Measurements from ENCODE around the gene SPATS2L.
A peak's percentile ranks its signal among the peaks of the same experiment; 100 is the strongest.

Gene SPATS2L

DNA sequence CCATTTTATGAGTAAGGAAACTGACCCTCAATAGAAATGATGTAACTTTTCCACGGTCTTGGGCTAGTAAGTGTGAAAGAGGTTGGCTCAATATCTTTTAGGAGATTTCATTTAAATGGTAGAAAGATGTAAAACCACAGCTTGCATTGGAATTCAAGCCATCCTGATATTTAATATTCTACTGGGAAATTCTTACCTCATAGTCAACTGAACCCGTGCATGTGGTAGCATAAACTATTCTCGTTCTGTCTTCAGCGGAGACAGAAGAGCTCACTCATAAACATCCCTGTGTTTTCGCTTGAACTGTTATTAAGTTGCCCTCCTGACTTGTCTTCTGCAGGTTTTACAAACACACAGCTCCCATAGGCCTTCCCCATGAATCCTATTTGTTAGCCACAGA is 8.5 kb upstream of the SPATS2L start:
- DNase-seq = no peak

DNA sequence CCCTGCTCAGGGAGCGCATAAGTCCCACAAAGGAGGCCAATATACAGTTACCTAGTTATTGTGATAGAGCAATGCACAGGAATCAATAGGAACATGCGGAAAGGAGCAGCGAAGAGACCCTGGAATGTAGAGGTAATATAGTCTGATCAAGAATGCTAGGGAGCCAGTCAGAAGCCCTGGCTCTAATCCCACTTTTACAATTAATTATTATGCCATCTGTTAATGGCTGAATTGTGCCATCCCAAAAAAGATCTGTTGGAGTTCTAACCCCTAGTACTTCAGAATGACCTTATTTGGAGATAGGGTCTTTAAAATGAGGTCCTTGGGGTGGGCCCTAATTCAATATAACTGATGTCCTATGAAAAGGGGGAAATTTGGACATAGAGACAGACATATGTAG is 7.7 kb upstream of the SPATS2L start:
- DNase-seq = no peak

DNA sequence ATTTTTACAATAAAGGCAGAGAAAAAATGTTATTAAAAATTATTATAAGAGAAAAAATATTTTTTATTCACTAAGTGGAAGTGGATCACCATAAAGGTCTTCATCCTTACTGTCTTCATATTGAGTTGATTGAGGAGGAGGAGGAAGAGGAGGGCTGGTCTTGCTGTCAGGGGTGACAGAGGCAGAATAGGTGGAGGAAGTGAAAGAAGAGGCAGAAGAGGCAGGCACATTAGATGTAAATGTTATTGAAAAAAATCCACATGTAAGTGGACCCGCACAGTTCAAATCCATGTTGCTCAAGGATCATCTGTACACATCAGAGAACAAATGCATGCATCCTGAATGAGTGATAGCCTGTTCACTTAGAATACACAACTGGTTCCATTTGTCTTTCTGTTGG is 6.4 kb upstream of the SPATS2L start:
- no peak for DNase-seq

DNA sequence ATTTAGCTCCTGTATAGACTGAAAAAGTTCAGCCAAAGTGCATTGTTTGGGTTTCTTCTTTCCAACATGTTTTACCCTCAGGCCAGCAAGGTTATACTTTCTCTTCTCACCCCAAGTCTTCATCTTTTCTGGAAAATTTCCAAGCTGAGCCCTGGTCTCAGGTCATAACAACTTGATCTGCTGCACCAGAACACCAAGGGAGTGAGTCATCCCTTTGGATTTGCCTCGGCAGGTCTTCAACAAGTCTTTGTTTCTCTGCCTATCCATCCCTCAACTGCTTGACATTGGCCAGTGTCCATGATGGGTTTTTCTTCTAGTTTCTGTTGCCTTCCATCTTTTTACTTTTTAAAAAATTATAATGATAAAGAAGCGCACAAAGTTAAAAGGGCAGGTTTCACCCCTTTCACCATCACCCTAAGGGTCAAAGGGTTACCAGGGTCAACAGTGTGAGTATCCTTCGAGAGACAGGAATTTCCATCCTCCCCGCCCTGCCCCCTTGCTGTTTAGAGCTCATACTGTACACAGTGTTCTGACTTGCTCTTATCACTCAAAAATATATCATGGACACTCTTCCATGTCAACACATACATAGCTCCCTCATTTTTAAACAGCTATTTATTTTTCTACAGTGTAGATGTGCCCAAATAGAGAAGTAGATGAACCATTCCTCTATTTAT is 5.7 kb upstream of the SPATS2L start:
- no peak for DNase-seq

- no peak for DNase-seq
Observed at GRCh38 chr2:200301953-200302858, 4.3 kb upstream of the SPATS2L start.

DNA sequence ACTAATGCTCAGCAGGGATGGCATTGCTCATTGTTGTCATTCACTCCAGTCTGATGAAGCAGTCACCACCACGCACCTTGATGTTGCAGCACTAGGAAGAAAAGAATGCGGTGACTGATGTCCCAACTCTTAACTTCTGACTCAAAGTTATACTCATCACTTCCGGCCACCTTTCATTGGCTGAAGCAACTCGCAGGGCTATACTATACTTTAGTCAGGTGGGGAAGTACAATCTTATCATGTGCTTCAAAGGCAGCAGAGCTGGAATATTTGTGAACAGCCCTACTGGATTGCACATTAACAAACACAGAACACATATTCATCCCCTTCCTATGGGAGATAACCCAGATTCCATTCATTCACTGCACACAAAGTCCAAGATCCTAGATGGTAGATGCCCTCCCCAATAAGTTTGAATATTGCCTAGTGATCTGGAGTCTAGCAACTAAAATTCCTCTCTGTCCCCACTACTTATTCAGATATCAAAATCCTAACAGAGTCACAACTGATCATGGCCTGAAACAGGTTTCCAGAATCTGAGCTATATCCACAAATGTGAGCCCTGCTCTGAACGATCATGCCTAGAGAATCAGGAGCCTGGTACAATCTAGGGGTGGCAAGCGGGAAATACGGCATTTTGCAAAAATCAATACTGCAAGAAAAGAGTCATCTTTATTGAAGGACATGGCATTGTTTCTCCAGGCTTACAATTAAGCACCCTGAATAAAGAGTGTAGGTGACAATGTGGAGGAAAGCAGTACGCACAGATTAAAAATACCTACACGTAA is 3.4 kb upstream of the SPATS2L start:
- no peak for DNase-seq

- no peak for DNase-seq
Observed at GRCh38 chr2:200305797-200306195, 697 bp upstream of the SPATS2L start.

DNA sequence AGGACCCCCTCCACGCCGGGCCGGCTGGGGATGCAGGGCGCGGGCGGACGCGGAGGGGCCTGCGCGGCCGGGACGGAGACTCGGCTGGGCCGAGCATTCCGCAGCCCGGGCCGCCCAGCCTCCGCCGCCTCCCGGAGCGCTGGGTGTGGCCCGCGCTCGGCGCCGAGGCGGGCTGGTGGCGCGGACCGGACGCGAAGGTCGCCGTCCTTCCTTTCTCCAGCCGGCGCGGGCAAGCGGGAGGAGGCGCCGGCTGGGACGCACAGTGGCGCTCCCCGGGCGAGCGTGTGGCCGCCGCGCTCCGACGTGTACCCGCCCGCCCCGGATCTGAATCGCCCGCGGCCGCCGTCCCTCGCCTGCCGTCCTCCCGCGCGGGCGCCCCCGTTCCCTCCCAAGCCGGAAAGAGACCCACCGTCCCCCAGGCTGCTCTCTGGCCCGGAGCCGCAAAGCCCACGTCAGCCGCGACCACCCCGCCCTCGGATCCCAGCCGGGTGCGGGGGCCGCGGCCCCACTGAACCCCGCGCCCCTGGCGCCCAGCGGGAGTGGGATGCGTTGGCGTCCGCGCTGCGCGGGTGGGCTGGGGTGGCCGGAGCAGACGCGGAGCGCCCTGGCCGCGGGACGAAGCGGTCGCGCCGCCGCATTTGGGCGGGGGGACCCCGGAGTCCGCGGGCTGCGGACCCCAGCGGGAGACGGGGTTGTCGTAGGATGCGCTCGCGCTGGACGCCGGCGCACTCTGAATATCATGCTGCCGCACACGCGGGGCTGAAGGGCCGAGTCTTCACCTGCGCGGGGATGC is 634 bp downstream of the SPATS2L start:
- DNase-seq = peak; percentile 11 to 18

GRCh38 chr2:200307724-200308545 is 1.4 kb downstream of the SPATS2L start:
- no peak for DNase-seq

DNA sequence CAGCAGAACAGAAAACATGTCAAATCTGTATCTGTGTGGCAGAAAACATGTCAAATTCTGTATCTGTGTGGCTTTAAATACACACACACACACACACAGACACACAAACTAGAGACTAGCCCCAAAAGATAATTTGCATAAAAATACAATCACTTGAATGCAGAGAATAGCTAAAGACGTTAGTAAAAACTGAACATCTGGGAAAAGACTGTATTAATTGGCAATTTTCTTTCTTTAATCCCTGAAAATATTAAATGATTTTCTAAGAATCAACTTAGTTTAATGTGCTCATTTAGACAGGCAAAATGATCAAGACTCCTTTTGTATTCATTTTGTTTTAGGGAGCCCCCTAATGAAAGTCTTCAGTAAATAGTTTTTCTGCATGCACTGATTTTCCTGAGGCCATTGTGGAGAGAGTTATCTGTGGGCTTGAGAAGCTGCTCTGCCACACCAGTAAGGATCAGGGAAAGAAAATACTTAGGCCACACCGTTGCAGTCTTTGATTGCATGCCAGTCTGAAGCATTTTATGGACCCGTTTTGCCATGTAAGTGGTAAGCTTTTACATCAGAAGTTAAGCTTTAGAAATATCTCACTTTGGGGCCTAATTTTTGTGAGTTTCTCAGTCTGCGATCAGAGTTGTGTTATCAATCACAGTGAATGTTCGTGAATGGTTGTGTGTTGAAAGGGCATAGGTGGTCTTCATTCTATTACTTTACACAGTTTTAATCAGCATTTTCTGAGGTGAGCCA is 2.2 kb downstream of the SPATS2L start:
- DNase-seq = no peak

- no peak for DNase-seq
Observed at GRCh38 chr2:200309296-200310049, 3.0 kb downstream of the SPATS2L start.

DNA sequence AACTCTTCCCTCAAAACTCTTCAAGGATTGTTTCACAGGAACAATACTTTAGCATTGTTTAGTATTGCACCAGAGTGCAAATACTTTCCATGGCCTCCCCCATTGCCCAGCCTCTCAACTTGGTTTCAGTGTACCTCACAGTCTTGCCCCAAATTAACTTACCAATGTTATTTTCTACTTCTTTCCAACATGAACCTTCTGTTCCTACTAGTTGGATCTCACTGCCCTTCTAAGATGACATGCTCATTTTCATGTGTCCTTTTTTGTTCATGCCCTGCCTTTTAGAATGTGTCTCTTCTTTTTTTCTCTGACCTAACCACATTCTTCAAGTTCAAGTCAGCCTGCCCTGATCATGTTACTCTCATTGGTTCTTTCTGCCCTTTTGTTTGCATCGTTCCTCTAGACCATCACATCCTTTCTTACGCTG is 4.1 kb downstream of the SPATS2L start:
- DNase-seq = no peak

DNA sequence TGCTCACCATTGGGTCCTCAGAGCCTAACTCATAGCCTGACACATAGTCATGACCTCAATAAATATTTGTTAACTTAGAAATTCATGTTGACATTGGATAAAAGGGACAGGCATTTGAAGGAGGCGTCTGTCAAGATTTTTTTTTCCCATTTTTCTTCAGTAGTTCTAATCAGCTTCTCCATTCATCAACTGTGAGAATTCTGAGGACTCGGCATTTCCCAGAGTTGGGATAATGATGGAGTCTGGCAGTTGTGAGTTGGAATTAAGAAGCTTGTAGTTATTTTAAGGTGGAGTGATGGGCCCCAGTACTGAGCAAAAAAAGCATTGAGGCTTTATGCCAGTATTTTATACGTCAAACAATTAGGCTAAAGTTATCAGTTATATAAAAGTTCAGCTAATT is 4.6 kb downstream of the SPATS2L start:
- DNase-seq = no peak

DNA sequence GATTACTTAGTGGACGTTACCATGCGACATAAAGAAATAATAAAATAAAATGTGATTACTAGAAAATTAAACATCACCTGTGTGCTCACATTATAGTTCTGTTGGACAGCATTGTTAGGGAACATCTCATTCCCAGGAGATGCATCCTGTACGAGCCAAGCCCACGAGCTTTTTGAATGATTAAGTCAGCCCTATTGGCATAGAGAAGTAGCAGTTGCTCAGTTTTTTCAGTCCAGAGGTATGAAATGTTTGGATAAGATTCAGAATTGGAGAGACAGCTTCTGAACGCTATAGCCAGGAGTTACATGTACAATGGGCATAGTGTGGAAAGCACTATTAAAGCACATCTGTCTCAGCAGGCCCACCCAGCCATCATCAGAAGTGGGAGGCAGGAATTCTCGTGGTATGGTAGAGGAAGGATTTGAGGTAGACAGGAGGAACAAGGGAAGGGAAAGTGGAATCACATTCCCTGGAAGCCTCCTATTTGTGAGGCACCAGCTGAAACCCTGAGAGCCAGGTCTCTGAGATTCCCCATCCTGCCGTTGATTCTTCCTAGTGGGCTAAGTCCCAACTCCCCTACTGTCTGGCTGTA is 8.6 kb downstream of the SPATS2L start:
- DNase-seq = no peak

- no peak for DNase-seq
Observed at GRCh38 chr2:200317975-200318374, 11.5 kb downstream of the SPATS2L start.

GRCh38 chr2:200318940-200319435 is 12.5 kb downstream of the SPATS2L start:
- no peak for DNase-seq

DNA sequence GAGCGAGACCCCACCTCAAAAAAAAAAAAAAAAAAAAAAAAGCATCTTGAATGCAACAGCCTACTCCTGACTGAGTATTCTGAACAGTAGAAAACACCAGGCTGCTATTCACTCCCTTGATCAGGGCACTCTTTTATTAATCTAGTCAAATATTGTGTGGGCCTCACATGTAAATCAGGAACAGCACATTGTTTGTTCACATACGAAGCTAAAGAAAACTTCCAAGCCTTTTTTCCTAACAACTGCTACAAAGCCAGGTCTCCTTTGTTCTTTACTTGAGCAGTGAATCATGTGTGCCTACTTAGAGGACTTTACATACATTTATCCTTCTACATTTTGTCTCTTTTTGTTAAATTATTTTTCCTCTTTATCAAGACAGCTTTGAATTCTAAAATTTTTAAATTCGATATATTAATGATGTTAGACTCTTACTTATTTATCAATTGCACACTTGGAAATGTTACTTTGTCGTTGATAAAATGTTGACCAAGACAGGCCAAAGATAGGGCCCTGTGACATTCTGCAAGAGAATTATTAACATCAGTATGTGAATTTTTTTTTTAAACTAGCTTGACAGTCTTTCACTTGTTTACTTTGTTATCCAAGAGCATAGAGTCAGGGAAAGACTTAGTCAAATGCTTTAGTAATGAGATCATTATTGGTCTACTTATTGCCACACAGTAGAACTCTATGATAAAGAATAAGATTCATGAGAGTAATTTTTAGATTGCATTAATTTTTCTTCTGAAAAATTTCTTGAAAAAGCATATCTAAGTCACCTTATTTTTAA is 13.2 kb downstream of the SPATS2L start:
- no peak for DNase-seq

- no peak for DNase-seq
Observed at GRCh38 chr2:200320344-200320743, 13.9 kb downstream of the SPATS2L start.

DNA sequence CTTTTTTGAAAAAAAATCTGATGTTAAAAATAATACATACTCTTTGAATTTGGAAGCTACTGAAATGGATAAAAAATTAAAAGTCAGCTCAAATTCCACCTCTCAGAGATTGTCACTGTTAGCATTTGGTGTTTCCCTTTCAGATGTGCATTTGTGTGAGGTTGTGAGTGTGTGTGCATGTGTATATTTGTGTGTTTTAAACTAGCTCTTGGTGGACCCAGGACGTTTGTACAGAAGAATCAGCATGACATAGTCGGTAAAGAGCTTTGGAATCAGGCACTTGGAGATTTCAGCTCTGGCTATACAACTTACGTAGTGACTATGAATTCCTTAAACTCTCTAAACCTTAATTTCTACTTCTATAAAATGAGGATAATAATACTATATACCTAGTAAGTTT is 14.5 kb downstream of the SPATS2L start:
- no peak for DNase-seq
